NK-92 (cell line): ENCODE results near the gene SLC24A4.

Experiments
- DNase-seq: peaks from one replicate; lab custom pipeline; 2025; ENCODE audit not compliant: unreplicated experiment; lab: John Stamatoyannopoulos, UW

SLC24A4 gene

GRCh38 chr14:92362781-92363235 lies 39.8 kb downstream of the SLC24A4 start:
- DNase-seq: no peak

DNA sequence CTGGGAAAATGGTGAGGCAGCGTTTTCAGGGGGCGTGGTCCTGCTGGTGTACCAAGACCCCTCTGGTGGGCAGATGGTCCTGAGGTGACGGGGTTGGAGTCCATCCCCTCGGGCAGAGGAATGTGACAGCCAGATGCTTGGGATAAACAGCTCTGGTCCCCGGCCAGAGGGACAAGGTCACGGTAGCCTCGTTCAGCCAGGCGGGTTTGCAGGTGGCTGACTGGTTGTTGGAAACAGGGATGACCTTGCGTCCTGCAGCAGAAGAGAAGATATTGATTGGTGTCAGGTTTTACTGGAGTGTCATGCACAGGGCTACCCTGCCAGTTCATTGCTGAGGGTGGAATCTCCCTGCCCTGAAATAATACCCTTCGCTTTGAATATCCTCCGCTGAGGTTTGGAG lies 43.3 kb downstream of the SLC24A4 start:
- DNase-seq: no peak

GRCh38 chr14:92368001-92368400 lies 45.0 kb downstream of the SLC24A4 start:
- no peak for DNase-seq

DNA sequence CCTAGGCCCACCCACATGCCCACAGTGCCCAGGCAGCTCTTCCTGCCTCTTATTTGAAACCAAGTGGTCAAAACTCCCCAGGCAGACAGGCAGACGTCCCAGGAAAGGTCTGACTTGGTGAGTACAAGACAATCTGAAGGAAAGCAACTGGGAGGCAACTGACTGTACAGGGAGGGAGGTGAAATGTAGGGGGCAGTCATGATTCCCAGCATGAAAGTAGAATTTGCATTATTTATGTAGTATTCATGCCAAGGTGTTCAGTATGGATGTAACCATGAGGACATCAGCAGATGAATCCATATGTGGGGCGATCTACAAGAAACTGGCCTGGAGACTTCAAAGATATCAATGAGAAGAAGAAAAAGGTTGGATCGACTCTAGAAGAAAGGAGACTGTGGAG lies 46.1 kb downstream of the SLC24A4 start:
- DNase-seq: no peak

GRCh38 chr14:92372230-92372629 lies 49.3 kb downstream of the SLC24A4 start:
- DNase-seq: no peak

DNA sequence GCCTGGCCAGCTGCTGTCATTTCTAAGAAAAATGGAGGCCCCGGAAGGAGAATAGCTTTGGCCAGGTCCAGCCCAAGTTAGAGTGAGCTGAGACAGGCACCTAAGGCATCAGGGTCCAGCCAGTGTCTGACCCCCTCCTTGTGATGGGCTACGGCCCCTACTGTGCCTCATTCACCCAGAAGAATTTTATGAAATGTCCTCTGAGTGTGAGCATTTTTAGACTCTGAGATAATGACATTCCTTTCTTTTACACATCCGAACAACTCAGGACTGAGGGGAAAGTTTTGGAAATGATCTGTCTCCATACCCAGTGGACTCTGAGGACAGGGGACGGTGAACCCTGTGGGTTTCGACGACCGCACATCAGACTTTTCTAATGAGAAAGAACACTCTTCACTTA lies 50.4 kb downstream of the SLC24A4 start:
- DNase-seq: no peak

GRCh38 chr14:92380131-92380530 lies 57.2 kb downstream of the SLC24A4 start:
- DNase-seq: no peak

GRCh38 chr14:92380582-92380981 lies 57.6 kb downstream of the SLC24A4 start:
- DNase-seq: no peak

- no peak for DNase-seq
Measured at GRCh38 chr14:92382677-92383076, 59.7 kb downstream of the SLC24A4 start.

DNA sequence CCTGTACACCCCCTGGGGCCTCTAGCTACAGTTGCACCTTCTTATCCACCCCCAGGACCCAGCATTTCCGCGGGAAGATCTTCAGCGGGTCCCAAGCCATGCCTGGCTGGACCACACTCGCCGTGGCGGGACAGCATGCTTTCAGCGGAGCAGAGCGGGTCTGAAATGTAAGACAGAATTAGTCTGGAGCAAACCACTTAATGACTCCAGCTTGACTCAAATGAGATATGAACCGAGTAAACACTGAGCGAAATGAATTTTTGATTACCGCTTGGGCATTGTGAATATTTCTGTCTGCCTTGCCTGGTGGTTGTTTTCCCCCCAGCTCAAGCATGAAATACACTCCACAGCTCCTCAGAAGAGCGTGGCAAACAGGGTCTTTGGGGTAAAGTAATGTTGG lies 60.8 kb downstream of the SLC24A4 start:
- no peak for DNase-seq

DNA sequence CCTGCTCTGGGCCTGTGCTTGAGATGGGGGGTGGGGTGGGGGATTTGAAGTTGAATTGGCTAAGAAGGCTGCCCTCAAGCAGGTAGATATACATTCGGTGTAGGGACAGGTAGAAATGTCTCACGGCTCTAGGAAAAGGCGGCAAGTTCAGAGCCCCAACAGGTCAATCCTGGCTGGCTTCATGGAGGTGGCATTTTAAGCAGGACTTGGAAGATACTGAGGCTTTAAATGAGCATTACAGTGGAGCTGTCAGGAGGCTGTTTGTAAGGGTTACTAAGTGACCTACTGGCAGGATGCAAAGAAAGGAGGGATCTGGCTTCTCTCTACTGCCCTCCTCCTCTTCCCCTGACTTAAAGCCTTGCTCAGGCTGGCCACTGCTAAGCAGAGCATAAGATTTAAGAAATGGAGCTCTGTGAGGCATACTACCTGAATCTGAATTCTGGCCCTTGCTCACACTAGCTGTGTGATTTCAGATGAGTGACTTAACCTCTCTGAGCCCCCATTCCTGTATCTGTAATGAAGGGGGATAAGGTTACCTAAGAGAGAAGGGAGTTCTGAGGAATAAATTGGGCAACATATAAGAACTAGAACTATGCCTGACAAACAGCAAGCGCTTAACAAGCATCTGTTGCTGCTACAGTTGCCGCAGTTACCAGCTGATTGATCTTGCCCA lies 61.6 kb downstream of the SLC24A4 start:
- DNase-seq: no peak

GRCh38 chr14:92385561-92385960 lies 62.6 kb downstream of the SLC24A4 start:
- DNase-seq: no peak

DNA sequence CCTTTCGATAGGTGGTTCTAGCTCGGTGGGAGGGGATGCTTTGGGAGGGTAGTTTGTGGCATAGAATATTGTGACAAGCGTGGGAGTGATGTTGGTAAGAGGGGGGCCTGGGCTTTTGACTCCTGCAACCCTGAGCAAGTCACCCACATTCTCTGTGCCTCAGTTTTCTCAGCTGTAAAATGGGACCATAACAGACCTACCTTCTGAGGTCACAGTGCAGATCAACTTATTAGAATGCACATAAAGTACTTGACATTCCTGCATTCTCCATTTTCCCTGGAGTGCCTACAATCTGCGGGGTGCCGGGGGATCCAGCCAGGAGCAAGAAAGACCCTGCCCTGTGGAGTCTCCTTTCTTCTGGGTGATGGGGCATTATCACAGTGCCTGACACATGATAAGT lies 63.2 kb downstream of the SLC24A4 start:
- DNase-seq: no peak

DNA sequence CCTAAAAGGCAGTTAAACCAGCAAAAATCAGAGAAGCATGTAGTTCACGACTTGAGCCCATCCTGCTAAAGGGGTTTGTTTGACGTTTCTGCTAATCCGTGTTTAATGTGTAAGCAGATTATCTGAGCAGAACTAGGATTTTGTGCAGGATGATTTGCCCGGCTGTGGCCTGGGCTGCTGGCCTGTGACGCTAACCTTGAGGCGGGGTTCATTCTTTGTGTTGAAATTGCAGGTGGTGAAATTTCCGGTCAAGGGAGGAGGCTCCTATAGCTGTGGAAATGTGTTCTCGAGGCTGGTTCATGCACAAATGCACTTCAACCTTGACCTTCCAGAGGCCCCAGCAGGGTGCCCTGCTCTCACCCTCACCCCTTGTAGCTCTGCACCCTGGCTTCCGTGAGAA lies 63.7 kb downstream of the SLC24A4 start:
- no peak for DNase-seq

GRCh38 chr14:92387578-92387977 lies 64.6 kb downstream of the SLC24A4 start:
- DNase-seq: no peak

- DNase-seq: no peak
Measured at GRCh38 chr14:92389598-92390158, 66.7 kb downstream of the SLC24A4 start.

DNA sequence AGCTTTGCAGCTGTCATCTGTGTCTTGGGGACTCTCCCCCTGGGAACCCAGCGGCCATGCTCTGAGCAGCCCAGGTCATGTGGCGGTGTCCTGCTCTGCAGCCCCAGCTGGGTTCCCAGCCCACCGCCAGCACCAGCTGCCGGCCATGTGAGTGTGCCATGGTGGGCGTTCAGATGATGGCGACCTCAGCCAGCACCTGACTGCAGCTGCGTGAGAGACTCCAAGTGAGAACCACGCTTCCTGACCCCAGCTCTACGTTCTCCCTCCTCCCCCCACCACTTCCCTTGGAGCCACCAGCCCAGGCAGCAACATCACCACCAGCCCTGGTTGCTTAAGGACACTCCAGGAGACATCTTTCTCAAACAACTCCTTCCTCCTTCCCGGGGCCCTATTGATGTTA lies 68.8 kb downstream of the SLC24A4 start:
- DNase-seq: no peak

- DNase-seq: no peak
Measured at GRCh38 chr14:92392711-92393110, 69.7 kb downstream of the SLC24A4 start.

DNA sequence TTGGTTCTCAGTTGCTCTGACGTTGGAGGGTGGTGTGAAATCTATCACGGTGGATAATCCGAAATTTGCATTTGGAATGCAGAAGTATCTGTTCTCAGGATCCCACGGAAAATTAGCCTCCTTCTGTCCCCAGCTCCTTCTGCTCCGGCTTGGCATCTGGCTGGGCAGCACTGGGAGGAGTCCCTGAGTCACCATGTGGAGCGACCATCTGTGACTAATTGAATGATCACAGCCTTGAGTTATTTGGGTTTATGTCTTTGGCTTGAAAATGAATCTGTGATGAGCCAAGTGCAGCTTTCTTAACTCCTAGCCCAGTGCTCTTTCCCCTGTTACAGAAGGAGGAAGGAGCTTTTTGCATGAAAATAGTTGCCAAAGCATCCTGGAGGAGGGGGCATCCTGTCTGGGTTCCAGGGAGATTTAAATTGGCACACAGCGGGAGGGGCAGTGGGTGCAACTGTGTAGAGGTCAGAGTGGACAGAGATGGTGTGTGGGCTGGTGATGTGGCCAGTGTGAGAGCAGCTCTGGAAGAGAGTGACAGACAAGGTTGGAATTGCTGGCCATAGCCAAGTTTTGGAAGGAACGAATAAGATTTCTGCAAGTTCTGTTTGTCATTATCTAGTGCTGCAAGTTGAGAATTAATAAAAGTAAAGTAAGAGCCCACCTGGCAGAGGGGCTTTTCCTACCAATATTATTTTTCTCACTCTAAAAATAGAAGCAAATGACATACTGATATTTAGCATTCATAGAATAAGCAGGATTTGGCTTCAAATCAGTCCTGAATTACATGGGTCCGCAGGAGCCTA lies 74.4 kb downstream of the SLC24A4 start:
- no peak for DNase-seq

- DNase-seq: no peak
Measured at GRCh38 chr14:92397953-92398564, 75.1 kb downstream of the SLC24A4 start.

DNA sequence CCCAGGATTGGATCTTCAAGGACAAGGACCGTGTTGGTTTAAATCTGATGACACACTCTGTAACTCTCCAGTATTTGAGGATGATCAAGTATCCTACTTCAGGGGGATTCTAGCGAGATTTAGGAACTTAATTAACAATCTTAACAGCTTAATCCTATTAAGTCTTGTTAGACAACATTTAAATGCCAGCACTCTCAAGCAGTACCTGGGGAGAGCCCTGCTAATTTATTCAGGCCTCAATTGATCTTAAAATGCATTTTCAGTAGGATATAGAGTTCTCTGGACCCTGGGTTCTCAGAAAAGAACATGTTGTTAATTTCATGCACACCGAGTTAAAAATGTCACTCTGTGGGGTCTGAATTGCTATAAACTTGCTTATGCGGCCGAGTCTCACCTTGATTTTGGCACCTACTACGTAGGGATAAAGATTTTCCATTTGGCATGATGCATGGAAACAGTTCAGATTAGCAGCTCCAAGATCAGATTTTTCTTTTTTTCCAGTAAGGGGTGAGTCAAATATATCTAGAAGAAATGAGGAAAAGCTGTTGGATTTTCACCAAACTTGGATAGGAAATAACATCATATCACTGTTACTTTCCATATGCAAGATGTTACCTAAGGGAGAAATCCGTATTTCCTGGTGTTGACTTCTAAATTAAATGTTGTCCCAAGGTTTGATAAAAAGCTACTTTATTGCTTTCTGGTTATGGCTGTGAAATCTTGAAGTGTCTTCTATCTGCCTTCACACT lies 76.1 kb downstream of the SLC24A4 start:
- no peak for DNase-seq
